Calu3 (cell line): ENCODE results near the gene MICAL3. TPM values are rescaled to one million over a fixed set of nuclear protein-coding genes. Genes with fewer than 3 reads are reported as not detected.

Experiments used
- BruUV-seq: library from RNA; stranded (reverse); fragments of 400-500 nt; replicated peaks from 2 replicates; lab custom pipeline; 2021; lab: Mats Ljungman, UMichigan
- CTCF ChIA-PET: fragments of 300-600 bp; sonication (Branson Sonifier 250); formaldehyde crosslinking; loops from one replicate; lab custom pipeline; 2022; ENCODE audit warnings: antibody characterized with exemption; lab: Charles Lee
- DNase-seq: peaks from one replicate; pipeline ENCODE4 v3.0.0; 2022
- H3K27ac Mint-ChIP-seq: one replicate; pipeline ENCODE4 v1.8.0; 2022; ENCODE audit warnings: mixed read lengths; ENCODE audit not compliant: unreplicated experiment
- H3K27me3 Mint-ChIP-seq: one replicate; pipeline ENCODE4 v1.8.0; 2022; ENCODE audit warnings: mixed read lengths; ENCODE audit not compliant: unreplicated experiment
- H3K36me3 Mint-ChIP-seq: one replicate; pipeline ENCODE4 v1.8.0; 2022; ENCODE audit warnings: mild to moderate bottlenecking, moderate library complexity, mixed read lengths; ENCODE audit not compliant: insufficient read depth, unreplicated experiment
- H3K4me1 Mint-ChIP-seq: one replicate; pipeline ENCODE4 v1.8.0; 2022; ENCODE audit warnings: mild to moderate bottlenecking, low read depth, mixed read lengths; ENCODE audit not compliant: unreplicated experiment
- H3K4me3 Mint-ChIP-seq: one replicate; pipeline ENCODE4 v1.8.0; 2022; ENCODE audit warnings: mild to moderate bottlenecking, low read depth, moderate library complexity, mixed read lengths; ENCODE audit not compliant: unreplicated experiment
- H3K9me3 Mint-ChIP-seq: one replicate; pipeline ENCODE4 v1.8.0; 2022; ENCODE audit warnings: low read depth, mixed read lengths; ENCODE audit not compliant: unreplicated experiment
- CTCF ChIP-seq: fragments of 200-600 bp; IDR thresholded peaks from one replicate; pipeline ENCODE4 v1.8.0; 2022; ENCODE audit warnings: antibody characterized with exemption; ENCODE audit not compliant: unreplicated experiment
- intact Hi-C: fragments of 100-400 bp; cut with micrococcal nuclease; formaldehyde crosslinking; loops from one replicate; pipeline ENCODE4 v1.10.0; 2022; ENCODE audit not compliant: unreplicated experiment
- total RNA-seq: library from RNA; stranded (reverse); gene quantifications from 2 replicates; pipeline ENCODE4 v1.2.3, GENCODE V29; 2022

MICAL3 gene
- total RNA-seq, 1 experiment from 2014 or later: 60.6 TPM

GRCh38 chr22:17807578-17808410 is 216.6 kb downstream of the MICAL3 start:
- Mint-ChIP-seq H3K36me3 (peaks cover 12% of the 10 kb centered on the region), H3K4me3 (no peak overlapping the region), H3K4me1 (no peaks in the 10 kb centered on the region), H3K27ac (no peak overlapping the region), H3K9me3 (no peaks in the 10 kb centered on the region), H3K27me3 (no peaks in the 10 kb centered on the region)
- no peak for DNase-seq
- CTCF ChIA-PET: no interaction called here
- intact Hi-C loops: no loop called here
- TF ChIP-seq CTCF: no peak
- BruUV-seq: no TSS peak

GRCh38 chr22:17807086-17807485 is 217.3 kb downstream of the MICAL3 start:
- TF ChIP-seq CTCF: no peak
- no peak overlapping the region for H3K4me3 Mint-ChIP-seq
- BruUV-seq: no TSS peak
- H3K27ac Mint-ChIP-seq: no peak overlapping the region
- H3K36me3 Mint-ChIP-seq: peaks cover 12% of the 10 kb centered on the region
- H3K9me3 Mint-ChIP-seq: no peaks in the 10 kb centered on the region
- no peak for DNase-seq
- intact Hi-C loops: no loop called here
- H3K4me1 Mint-ChIP-seq: no peaks in the 10 kb centered on the region
- CTCF ChIA-PET: no interaction called here
- no peaks in the 10 kb centered on the region for H3K27me3 Mint-ChIP-seq

GRCh38 chr22:17806437-17806836 is 217.9 kb downstream of the MICAL3 start:
- no TSS peak for BruUV-seq
- Mint-ChIP-seq H3K36me3 (peaks cover 12% of the 10 kb centered on the region), H3K27ac (no peak overlapping the region), H3K9me3 (no peaks in the 10 kb centered on the region), H3K27me3 (no peaks in the 10 kb centered on the region), H3K4me1 (no peaks in the 10 kb centered on the region), H3K4me3 (no peak overlapping the region)
- CTCF ChIA-PET: no interaction called here
- DNase-seq: no peak
- intact Hi-C loops: no loop called here
- no peak for TF ChIP-seq CTCF

- Mint-ChIP-seq H3K27ac (no peak overlapping the region), H3K36me3 (peaks cover 19% of the 10 kb centered on the region), H3K4me1 (no peaks in the 10 kb centered on the region), H3K4me3 (no peak overlapping the region), H3K9me3 (no peaks in the 10 kb centered on the region), H3K27me3 (no peaks in the 10 kb centered on the region)
- CTCF ChIA-PET: no interaction called here
- BruUV-seq: no TSS peak
- no peak for TF ChIP-seq CTCF
- DNase-seq: no peak
- intact Hi-C loops: no loop called here
These were observed 219.9 kb downstream of the MICAL3 start for GRCh38 chr22:17804331-17805080.
